HG02610 (cell line): Measurements from ENCODE around the gene CDHR5.

ENCODE experiments used
- ATAC-seq: cut with Tn5 transposase; IDR thresholded peaks from one replicate; pipeline ENCODE4 v1.9.1; 2021; ENCODE audit warnings: mild to moderate bottlenecking, moderate library complexity; ENCODE audit not compliant: unreplicated experiment

CDHR5 gene

GRCh38 chr11:623999-624704, 603 bp downstream of the CDHR5 start:
- no peak for ATAC-seq

- ATAC-seq, result no peak
These were observed 1.3 kb downstream of the CDHR5 start for GRCh38 chr11:623349-623869.

DNA sequence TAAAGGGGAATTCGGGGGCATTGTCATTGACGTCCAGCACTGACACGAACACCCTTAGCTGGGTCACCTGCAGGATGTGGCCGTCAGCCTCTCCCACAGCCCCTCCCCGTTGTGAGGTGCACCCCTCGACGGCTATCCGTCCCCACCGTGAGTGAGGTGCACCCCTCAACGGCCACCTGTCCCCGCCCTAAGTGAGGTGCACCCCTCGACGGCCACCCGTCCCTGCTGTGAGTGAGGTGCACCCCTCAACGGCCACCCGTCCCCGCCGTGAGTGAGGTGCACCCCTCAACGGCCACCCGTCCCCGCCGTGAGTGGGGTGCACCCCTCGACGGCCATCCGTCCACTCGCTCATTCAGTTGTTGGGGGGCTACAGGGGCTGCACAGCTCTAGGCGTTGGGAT, 2.9 kb downstream of the CDHR5 start:
- no peak for ATAC-seq

DNA sequence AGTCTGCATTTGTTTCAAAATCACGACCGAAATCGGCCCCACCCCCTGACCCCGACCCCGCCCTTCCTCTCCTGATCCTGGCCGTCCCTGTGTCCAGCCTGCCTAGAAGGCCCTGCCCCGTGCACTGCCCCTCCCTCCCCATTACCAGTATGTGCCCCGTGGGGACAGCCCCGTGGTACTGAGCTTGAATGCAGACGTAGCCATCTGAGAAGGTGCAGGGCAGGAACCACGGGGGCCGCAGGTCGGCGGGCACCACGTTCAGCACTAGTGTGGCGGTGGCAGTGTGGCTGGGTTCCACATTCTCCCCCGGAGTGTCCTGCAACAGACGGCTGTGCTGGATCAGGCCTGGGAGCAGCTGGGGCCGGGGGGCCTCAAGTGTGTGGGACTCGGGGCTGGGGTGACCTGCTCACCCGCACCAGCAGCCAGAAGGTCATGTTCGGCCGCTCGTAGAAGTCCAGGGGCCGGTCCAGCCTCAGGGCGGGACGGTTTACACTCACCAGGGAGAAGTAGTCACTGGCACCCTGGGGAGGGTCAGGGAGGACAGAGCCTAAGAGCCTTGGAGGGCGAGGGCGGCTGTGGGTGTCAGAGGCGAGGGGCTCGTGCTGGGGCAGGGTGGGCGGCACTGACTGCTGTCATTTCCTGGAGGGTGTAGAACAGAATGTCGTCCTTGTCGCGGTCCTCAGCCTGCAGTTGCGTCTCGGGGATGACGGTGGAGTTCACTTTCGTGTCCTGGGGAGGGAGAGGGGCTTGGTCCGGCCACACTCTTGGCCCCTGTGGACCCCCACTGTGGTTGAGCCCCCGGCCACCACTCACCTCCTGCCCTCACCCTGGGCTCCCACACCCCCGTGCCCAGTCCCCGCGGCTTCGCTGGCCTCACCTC, 3.6 kb downstream of the CDHR5 start:
- ATAC-seq, result no peak

GRCh38 chr11:620201-620600, 4.6 kb downstream of the CDHR5 start:
- ATAC-seq, result no peak

GRCh38 chr11:619628-620050, 5.1 kb downstream of the CDHR5 start:
- ATAC-seq, result no peak

- ATAC-seq, result no peak
These were observed 5.7 kb downstream of the CDHR5 start for GRCh38 chr11:618856-619627.

GRCh38 chr11:617912-618682, 6.7 kb downstream of the CDHR5 start:
- ATAC-seq, result no peak

- ATAC-seq, result no peak
These were observed 7.4 kb downstream of the CDHR5 start for GRCh38 chr11:617199-617911.

- ATAC-seq, result no peak
These were observed 8.2 kb downstream of the CDHR5 start for GRCh38 chr11:616320-617198.

DNA sequence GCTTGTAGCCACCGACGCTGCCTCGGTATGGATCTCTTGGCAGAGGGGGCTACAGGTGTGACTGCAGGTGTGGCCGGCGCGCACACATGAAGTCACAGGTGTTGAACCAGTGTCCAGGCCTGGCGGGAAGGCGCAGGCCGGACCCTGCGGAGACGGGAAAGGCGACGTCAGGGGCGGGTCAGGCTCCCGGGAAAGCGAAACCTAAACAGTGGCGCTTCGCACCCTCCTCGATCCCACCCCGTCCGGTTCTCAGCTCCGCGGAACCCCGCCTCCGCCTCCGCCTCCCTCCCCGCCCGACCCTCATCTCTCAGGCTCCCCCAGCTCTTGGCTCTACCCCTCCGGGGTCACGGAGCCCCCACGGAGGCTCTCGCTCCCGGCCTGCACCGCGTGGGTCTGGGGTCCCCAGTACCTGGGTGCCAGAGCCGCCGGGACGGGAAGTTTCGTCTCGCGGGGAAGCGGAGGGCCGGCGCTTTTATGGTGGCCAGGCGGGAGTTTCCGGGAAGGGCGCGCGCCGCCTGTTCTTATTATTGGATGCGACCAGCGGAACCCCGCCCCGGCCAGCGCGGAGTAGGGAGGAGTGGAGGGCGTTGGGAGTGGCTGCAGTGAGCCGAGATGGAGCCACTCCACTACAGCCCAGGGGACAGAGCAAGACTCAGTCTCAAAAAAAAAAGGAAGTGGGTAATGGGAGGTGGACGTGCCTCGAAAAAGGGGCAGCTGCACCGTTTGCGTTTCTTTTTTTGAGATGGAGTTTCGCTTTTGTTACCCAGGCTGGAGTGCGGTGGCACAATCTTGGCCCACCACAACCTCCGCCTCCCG, 9.0 kb downstream of the CDHR5 start, which contains the start of gene IRF7:
Gene IRF7 (minus strand): TSS at position 447 of the 816 bp plus-strand sequence. CDS start 586 bp downstream, outside the sequence.
- peak; percentile 83 for ATAC-seq

GRCh38 chr11:614623-615503, 9.9 kb downstream of the CDHR5 start:
- no peak for ATAC-seq

- no peak for ATAC-seq
These were observed 10.6 kb downstream of the CDHR5 start for GRCh38 chr11:614021-614622.

DNA sequence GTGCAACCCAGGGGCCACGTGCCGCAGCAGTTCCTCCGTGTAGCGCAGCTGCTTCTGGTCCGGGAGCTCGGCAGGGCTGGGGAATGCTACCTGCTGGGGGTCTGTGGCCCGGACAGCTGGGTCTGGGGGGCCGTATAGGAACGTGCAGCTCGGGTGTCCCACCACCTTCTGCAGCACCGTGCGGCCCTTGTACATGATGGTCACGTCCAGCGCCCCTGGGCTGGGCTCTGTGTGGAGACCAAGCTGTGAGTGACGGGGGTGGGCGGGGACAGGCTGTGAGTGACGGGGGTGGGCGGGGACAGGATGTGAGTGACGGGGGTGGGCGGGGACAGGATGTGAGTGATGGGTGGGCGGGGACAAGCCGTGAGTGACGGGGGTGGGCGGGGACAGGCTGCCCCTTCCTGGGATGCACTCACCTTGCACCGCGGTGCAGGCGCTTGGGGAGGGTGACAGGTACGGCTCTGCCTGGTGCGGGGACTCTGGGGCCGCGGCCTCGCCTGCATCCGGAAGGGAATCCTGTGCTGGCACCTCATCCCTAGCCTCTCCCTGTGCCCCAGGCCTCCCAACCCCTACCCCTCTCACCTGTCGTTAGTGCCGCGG, 11.3 kb downstream of the CDHR5 start:
- ATAC-seq, result no peak

- ATAC-seq, result no peak
These were observed 11.8 kb downstream of the CDHR5 start for GRCh38 chr11:612961-613300.
